GM12875 (cell line): ENCODE results near the gene OR2W1.

Experiments
- H3K4me3 ChIP-seq: one replicate; pipeline ENCODE4 v1.5.1; 2011; ENCODE audit warnings: low read depth, low read length, control low read depth
- TF ChIP-seq, protein P1 (sequence below): IDR thresholded peaks from 2 replicates; pipeline ENCODE4 v1.5.1; 2011; ENCODE audit warnings: low read depth, mild to moderate bottlenecking, control low read depth, inconsistent platforms, low read length, moderate library complexity, borderline replicate concordance; ENCODE audit not compliant: insufficient read depth

The OR2W1 gene

DNA sequence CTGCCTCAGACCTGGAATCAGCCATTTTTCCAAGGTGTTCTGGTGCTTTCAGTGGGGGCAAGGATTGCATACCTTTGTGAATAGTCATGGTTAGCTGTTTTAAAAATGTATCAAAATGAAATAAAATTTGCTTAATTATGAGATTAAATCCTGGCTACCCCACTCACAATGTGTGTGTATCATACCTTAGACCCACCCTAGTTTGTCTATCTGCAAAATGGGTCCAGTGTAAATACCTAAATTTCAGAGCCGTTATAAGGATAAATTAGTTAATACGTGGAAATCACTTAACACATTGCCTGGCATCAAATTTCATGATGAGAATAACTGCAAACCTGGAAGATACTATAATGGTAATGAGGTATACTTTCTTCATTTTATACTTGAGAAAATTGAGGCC is 36.9 kb downstream of the OR2W1 start:
- TF ChIP-seq, protein P1, sequence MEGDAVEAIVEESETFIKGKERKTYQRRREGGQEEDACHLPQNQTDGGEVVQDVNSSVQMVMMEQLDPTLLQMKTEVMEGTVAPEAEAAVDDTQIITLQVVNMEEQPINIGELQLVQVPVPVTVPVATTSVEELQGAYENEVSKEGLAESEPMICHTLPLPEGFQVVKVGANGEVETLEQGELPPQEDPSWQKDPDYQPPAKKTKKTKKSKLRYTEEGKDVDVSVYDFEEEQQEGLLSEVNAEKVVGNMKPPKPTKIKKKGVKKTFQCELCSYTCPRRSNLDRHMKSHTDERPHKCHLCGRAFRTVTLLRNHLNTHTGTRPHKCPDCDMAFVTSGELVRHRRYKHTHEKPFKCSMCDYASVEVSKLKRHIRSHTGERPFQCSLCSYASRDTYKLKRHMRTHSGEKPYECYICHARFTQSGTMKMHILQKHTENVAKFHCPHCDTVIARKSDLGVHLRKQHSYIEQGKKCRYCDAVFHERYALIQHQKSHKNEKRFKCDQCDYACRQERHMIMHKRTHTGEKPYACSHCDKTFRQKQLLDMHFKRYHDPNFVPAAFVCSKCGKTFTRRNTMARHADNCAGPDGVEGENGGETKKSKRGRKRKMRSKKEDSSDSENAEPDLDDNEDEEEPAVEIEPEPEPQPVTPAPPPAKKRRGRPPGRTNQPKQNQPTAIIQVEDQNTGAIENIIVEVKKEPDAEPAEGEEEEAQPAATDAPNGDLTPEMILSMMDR = no peak
- H3K4me3 ChIP-seq = no peak overlapping the region

DNA sequence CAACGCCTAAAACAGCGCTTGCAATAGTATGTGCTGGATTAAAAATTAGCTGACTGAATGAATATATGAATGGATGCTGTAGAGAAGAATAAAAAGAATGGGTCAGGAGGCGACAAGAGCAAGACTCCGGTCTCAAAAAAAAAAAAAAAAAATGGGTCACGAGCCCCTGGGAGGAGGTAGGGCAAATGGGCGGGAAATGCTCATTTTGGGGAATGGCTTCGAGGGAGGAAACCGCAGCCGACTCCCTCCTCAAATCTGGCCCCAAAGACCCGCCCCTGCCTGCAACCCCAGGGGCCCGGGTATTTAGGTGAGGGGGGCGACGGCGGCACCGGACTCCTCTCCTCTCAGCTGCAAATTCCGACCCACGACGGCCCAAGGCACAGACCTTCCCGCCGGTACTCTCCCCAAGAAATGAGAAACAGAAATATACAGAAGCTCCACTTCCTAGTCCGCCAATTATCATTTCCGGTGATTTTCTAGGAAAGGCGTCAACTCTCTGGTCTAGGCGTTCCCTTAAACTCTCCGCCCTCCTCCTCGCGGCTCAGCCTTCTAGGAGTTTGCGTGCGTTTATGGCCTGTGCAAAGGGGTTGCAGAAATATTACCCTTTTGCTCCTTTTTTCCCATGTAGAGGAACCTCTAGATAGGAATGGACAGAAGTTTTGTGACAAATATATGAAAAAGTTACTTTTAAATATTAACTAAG is 39.6 kb downstream of the OR2W1 start, which contains the start of gene ZNF311:
Gene ZNF311 (minus strand): TSS at position 133 of the 703 bp plus-strand sequence. CDS start 1,361 bp downstream, outside the sequence.
- TF ChIP-seq, protein P1 = no peak
- H3K4me3 ChIP-seq = no peak within 1 kb of the TSS

DNA sequence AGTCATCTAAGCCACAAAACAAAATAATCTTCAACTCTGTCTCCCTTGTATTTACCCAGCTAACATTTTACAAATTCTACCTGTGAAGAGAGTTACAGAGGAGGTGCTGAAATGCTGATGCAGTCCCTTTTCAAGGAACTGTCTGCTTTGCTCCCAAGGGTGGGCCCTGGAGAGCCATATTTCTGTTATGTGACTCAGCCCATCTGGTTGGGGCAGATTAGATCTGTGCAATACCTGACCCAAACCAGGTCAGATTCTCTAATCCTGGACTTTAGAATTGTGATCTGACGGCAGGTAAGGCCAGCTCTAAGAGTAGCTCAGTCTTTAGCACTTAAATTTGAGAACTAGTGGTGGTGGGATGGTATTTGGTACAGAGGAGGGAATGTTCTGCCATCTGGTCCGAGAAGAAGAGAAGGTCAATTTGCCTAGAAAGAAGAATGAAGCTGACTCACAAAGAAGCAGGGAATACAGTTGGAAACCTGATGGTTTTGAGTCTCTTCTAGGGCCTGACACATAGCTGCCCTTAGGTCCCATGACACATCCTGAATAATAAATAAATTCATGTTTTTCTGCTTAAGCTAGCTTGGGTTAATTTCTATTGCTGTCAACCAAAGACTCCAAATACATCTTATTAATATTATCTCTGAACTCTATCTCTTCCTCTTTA is 48.0 kb downstream of the OR2W1 start:
- no peak overlapping the region for H3K4me3 ChIP-seq
- TF ChIP-seq, protein P1 = no peak

DNA sequence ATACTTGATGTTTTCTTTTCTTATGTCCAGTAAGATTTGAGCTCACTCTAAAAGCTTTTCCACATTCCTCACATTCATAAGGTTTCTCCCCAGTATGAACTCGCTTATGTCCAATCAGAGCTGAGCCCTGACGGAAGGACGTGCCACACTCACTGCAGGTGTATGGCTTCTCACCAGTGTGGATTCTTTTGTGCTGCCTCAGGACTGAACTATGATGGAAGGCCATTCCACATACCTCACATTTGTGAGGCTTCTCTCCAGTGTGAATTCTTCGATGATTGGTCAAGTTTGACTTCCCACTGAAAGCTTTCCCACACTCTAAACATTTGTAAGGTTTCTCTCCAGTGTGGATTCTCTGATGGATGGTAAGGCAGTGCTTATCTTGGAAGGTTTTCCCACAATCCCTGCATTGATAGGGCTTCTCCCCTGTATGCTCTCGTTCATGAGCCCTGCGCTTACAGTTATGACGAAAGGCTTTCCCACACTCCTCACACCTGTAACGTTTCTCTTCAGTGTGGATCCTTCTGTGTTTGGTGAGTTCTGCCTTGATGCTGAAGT is 49.8 kb downstream of the OR2W1 start:
- no peak overlapping the region for H3K4me3 ChIP-seq
- TF ChIP-seq, protein P1 = no peak
